ENCODE measurements around the gene PTPRM.

DNA sequence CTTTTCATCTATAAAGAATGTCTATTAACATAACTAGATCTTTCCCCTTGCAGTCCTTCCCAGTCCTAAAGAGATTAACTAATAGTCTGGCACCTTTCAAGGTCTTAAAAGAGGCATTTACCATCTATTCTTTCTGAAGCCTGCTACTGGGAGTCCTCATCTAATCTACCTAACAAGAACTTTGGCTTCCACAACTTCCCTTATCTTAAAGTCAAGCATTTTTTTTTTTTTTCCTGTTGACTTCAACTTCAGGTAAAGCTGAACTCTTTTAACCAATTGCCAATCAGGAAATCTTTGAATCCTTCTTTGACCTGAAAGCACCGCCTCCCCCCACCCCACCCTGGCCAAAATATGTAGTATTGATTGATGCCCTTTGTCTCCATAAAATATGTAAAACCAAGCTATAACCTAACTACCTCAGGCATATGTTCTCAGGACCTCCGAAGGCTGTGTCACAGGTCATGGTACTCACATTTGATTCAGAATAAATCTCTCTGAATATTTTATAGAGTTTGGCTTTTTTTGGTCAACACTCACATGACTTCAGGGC is 168.6 kb downstream of the PTPRM start:
- TF ChIP-seq, protein P1, sequence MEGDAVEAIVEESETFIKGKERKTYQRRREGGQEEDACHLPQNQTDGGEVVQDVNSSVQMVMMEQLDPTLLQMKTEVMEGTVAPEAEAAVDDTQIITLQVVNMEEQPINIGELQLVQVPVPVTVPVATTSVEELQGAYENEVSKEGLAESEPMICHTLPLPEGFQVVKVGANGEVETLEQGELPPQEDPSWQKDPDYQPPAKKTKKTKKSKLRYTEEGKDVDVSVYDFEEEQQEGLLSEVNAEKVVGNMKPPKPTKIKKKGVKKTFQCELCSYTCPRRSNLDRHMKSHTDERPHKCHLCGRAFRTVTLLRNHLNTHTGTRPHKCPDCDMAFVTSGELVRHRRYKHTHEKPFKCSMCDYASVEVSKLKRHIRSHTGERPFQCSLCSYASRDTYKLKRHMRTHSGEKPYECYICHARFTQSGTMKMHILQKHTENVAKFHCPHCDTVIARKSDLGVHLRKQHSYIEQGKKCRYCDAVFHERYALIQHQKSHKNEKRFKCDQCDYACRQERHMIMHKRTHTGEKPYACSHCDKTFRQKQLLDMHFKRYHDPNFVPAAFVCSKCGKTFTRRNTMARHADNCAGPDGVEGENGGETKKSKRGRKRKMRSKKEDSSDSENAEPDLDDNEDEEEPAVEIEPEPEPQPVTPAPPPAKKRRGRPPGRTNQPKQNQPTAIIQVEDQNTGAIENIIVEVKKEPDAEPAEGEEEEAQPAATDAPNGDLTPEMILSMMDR (IDR thresholded peaks at IDR 0.05; ENCODE audit: borderline replicate concordance, extremely low read depth, low read length, poor library complexity, severe bottlenecking): no peak
- TF ChIP-seq EZH2 (IDR thresholded peaks at IDR 0.05; ENCODE audit: borderline replicate concordance, low read depth, low read length, severe bottlenecking): no peak

Measured in DND-41 (cell line).